Mammary epithelial cell (primary cell): ENCODE results near the gene PPM1L.

Experiments used
- CTCF ChIP-seq, 2 donors: IDR thresholded peaks in 1 of 2; conservative IDR thresholded peaks in 1 of 2; 2 replicates each; pipeline ENCODE4 v1.5.1; 2011 to 2012; ENCODE audit warnings: inconsistent platforms in 2 of 2, low read length in 2 of 2, mild to moderate bottlenecking in 2 of 2, control low read depth in 1 of 2, low read depth in 1 of 2; ENCODE audit not compliant: insufficient read depth in 1 of 2; ENCODE audit errors: extremely low read depth in 1 of 2
- EZH2 ChIP-seq: IDR thresholded peaks from 2 replicates; pipeline ENCODE4 v1.6.1; 2012; ENCODE audit warnings: low read length, inconsistent platforms, borderline replicate concordance

DNA sequence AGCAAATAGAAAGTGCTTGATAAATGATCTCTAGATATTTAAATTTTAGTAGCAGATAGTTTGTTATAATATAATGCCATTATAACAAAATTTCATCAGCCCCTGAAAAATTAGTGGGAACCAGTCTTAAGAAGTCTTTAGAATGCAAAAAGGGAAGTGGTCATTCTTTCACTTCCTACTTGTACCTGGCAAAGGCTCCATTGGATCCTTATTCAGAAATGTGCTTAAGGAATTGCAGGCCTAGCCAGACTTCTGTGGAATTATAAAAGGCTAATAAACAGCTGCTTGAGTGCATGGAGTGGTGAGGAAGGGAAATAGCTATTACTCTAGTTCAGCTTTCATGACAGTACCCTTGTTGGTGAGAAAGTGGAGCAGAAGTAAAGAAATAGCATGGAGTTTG lies 24.2 kb downstream of the PPM1L start:
- TF ChIP-seq EZH2 (no peak), CTCF (conservative IDR thresholded peaks at IDR 0.05 in 1 of 2, IDR thresholded peaks at IDR 0.05 in 1 of 2; ENCODE audit: extremely low read depth in 1 of 2, insufficient read depth in 1 of 2, low read depth in 1 of 2, low read length in 2 of 2) (no peak)
